GM19438 (cell line): ENCODE measurements around the gene TTC34.
A peak's percentile ranks its signal among the peaks of the same experiment; 100 is the strongest.

Experiments
- ATAC-seq: cut with Tn5 transposase; IDR thresholded peaks from one replicate; pipeline ENCODE4 v1.9.1; 2021; ENCODE audit warnings: low read depth; ENCODE audit not compliant: unreplicated experiment

TTC34 gene

GRCh38 chr1:2645143-2645542 is 156.3 kb downstream of the TTC34 start:
- no peak for ATAC-seq

DNA sequence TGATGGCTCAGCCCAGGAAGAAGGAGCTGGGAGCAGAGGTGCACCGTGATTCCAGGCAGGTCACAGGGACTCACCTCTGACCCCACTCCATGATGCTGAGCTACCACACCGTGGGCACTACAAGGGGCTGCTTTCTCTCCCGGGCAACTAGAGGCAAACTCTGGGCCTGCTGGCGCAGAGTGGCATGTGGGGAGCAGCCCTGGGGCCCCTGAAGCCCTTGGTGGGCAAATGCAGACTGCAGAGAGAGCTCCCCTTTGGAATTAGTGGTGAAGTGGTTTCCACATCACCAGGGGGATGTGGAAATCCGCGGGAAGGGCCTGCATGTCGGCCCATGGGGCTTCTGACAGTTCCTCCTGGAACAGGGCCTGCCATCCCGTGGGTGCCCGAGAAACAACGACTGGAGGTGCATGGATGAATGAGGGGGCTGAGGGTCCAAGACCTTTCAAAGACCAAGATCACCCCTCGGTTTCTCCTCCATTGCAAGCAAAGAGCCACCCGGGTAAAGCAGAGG is 156.8 kb downstream of the TTC34 start:
- no peak for ATAC-seq

GRCh38 chr1:2644171-2644570 is 157.3 kb downstream of the TTC34 start:
- ATAC-seq, result no peak

GRCh38 chr1:2643414-2644077 is 157.9 kb downstream of the TTC34 start:
- ATAC-seq, result no peak

GRCh38 chr1:2642560-2643413 is 158.7 kb downstream of the TTC34 start:
- ATAC-seq, result peak; percentile 79

GRCh38 chr1:2642131-2642559 is 159.3 kb downstream of the TTC34 start:
- ATAC-seq, result no peak

DNA sequence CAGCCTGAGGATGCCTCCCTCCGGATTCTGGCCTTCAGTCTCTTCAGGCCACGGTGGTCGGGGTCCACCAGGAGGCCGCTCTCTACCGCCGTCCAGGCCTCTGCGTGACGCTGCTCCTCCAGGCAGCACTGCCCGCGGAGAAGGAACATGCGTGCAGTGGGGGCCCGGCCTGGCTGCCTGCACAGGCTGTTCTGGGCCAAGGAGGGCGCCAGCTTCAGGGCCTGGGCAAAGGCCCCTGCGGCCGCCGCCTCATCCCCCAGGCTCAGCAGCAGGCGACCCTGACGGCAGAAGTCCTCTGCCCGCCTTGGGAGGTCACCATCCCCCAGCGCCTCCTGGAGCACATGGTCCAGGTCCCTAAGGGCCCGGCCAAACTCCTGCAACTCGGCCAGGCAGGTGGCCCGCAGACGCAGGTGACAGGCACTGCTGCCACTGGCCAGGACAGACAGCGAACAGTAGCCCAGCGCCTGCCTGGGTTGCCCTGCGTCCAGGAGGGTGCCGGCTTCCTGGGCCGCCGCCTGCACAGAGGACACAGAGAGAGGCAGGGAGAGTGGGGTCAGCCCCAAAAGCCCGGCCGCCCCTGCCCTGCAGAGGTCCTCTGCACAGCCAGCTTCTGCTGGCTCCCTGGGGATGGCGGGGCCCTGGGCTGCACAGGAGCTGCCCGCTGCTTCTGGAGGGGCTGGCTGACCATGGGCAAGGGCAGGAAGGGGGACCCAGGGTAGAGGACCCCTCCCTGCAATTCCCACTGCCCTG is 159.9 kb downstream of the TTC34 start:
- ATAC-seq, result no peak

GRCh38 chr1:2640626-2641025 is 160.9 kb downstream of the TTC34 start:
- no peak for ATAC-seq

GRCh38 chr1:2639607-2640521 is 161.6 kb downstream of the TTC34 start:
- ATAC-seq, result no peak

- no peak for ATAC-seq
Measured at GRCh38 chr1:2639203-2639602, 162.3 kb downstream of the TTC34 start.

DNA sequence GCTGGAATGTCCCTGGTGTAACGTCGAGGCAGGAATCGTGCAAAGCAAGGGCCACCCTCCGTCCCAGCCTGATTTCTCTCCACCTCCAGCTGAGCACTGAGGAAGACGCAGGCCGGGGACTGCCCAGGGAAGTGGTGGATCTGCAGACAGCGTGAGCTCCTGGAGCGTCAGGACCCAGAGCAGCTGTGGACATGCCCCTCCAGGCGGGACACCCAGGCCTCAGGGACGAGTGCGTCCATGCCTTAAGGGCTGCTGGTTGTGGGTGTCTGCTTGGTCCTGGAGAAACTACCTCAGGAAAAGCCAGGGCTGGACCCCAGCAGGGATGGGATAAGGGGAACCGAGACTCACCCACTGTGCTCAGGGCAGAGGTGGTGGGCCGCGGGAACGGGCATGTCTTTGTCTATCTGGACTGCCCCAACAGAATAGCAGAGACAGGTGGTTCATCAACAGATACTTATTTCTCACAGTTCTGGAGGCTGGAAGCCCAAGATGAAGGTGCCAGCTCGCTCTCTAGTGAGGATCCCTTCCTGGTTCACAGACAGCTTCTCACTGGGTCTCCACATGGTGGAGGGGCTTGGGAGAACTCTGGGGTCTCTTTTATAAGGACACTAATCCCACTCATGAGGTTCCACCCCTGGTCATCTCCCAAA is 162.9 kb downstream of the TTC34 start:
- no peak for ATAC-seq

- ATAC-seq, result no peak
Measured at GRCh38 chr1:2637442-2638145, 163.9 kb downstream of the TTC34 start.

DNA sequence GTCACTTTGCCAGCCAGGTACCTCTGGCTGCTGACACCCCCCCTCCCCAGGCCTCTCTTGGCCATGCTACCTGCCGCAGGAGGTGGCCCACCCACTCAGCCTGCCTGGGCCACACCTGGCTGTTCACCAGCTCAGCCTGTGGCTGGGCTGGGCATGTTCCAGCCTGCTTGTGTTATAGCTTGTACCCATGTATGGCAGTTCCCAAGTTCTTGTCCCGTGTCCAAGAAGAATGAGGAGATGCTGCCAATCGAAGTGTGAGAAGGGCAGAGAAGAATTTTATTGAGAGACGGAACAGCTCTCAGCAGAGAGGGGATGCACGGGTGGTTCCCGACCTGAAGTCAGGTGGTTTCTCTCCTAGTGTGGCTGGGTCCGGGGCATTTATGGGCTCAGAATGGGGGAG is 164.8 kb downstream of the TTC34 start:
- ATAC-seq, result no peak

DNA sequence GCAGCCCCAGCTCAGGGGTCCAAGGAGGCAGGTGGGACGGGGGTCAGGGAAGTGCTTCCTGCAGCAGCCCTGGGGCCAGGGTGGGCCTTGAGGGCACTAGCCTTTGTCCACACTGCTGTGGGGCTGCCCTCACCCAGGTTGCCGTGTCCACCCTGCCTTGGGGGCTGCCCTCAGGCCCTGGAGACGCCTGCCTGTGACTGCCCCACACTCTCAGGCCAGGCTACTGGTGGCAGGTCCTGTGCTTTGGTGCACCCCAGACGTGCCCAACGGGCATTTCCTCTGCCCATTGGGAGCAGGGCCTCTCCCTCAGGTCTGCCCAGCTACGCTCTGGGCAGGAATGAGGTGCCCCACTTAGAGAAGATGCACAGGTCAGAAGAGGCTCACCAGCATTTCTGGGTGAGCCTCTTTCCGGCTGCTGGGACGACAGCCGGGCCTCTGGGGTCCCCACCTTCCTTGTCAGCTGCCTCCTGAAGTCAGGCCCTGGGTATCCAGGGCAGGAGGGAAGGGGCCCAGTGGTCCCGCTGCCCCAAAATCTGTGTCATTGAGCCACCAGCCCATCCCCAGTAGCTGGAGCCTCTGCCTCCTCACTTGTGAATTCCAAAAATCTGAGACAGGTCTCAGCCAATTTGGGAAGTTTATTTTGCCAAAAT is 166.0 kb downstream of the TTC34 start:
- ATAC-seq, result no peak

DNA sequence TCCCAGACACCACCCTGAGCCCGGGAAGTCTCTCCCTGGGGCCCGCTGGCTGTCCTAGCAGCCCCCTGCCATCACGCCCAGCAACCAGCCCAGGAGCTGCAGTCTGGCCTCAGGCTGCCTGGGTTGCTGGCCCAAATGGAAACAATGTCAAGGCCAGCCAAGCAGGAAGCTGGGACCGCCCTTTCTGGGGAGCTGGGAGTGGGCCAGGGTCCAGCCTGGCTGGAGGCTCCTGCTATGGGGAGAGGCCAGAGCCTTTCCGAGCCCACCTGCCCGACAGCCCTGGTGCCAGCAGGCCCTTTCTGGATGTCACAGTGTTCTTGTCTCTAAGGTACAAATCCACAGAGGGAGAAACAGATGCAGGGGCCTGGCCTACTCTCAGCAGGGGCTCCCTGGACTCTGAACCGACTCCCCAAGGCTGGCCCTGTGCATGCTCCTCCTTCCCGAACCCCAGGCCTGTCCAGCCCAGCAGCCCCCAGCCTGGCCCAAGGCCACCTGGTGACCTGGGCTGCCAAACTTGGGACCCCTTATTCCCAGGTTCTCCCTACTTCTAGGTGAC is 167.5 kb downstream of the TTC34 start:
- ATAC-seq, result no peak

- no peak for ATAC-seq
Measured at GRCh38 chr1:2633366-2633935, 168.0 kb downstream of the TTC34 start.

GRCh38 chr1:2632561-2633361 is 168.7 kb downstream of the TTC34 start, which contains the start of gene MMEL1:
Gene MMEL1, minus strand, starts transcription at chr1:2633016. Its CDS starts 3,532 bp downstream, at chr1:2629484.
- ATAC-seq, result no peak
